DMS79 (cell line): ENCODE measurements around the gene POU1F1.
"Not testable (repeated sequence)": the region's sequence is repeated elsewhere in the genome, so short reads cannot be mapped to it uniquely, and the experiment has no call there.

Experiments
- DNase-seq: peaks from one replicate; lab custom pipeline; 2025; lab: John Stamatoyannopoulos, UW

The POU1F1 gene, protein sequence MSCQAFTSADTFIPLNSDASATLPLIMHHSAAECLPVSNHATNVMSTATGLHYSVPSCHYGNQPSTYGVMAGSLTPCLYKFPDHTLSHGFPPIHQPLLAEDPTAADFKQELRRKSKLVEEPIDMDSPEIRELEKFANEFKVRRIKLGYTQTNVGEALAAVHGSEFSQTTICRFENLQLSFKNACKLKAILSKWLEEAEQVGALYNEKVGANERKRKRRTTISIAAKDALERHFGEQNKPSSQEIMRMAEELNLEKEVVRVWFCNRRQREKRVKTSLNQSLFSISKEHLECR

DNA sequence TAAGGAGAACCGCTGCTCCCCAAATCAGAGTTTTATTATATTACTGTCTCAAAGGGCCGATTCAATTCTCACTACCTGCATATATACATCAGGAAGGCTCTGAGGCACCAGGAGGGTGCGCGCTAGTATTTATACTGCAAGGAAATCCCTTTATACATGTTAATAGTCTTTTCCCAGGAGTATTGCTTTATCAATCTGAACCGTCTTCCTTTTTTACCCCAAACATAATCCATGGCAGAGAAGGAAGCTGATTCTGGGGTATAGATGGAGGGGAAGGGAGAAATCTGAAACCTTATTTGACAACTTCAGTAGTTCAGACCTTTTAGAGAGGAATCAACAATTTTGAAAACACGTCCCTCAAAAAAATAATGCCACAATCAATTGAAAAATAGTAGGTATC lies at the start of gene POU1F1:
TSS of gene POU1F1 (minus strand) at position 101 of the 400 bp plus-strand sequence. CDS start 122 bp downstream, outside the sequence.
- no peak for DNase-seq

DNA sequence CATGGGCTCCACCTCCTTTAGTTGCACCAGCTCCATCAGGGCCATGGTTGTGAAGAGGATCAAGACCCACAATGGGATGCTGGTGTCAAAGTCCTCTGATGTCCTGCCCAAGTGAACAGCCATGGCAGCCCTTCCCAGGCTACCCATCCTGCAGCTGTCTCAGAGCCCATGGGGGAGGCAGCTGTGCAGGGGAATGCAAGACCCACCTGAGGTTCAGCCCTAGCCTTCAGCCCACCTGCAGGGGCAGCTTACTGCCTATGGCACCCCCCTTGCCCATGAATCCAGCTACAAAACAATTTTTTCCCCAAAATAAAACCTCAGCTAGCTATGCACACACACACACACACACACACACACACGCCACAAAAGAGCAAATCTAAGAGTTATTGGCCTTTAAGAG lies 48.2 kb upstream of the POU1F1 start:
- no peak for DNase-seq

DNA sequence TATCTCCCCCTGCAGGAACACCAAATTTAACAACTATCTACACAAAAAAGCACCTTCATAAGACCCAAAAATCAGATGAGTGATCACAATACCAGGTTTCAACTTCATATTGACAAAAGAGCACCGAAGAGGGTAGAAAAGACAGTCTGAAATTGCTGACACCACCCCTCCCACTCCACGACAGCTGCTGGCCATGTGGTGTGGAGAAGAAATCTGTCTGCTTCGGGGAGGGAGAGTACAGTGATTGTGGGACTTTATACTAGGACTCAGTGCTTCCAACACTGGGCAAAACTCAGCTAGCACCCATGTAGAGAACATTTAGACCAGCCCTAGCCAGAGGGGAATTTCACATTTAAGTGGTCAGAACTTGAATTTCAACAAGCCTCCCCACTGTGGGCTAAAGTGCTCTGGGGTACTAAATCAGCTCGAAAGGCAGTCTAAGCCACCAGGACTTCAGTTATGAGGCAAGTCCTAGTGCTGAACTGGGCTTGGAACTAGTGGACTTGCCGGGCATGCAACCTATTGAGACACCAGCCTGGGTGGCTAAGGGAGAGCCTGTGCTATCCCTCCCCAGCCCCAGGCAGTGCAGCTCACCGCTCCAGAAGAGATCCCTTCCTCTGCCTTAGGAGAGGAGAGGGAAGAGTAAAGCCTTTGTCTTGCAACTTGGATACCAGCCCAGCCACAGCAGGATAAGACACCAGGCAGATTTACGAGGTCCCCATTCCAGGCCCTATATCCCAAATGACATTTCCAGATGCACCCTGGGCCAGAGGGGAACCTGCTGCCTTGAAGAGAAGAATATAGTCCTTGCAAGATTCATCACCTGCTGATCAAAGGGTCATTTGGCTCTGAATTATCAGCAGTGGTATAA lies 44.6 kb upstream of the POU1F1 start:
- no peak for DNase-seq

DNA sequence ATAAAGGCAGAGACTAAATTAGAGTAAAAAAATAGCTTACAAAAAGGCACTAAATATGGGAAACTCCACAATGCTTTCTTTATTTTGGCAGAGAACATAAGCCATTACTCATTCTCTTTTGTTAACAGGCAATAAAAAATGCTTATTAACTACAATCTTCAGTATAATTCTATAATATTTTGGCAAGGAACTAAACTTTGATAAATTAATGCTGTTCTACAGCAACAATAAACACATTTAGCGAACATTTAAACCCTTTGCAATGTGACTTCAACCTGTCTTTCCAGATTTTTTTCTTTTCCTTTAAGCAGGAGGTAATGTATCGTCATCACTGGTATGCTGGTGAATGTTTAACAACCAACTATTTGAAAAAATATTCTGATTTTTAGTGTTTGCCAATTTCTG lies 42.2 kb upstream of the POU1F1 start:
- DNase-seq: no peak

DNA sequence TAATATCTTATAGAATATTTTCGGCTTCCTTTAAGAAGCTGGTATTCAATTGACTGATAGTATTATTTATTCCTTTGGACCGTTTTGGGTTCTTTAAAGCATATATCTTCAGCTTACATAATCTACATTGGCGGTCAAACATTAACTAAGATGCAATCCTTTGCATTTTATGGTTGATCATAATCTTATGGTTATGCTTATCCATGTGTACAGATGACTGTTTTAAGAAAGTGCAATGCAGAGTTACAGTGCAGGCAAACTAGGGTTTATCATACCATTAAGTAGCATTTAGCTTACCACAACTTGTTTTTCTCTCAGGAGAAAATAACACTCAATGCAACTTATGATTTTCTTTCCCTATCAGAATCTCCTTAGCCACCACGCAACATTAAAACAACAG lies 41.4 kb upstream of the POU1F1 start:
- no peak for DNase-seq

DNA sequence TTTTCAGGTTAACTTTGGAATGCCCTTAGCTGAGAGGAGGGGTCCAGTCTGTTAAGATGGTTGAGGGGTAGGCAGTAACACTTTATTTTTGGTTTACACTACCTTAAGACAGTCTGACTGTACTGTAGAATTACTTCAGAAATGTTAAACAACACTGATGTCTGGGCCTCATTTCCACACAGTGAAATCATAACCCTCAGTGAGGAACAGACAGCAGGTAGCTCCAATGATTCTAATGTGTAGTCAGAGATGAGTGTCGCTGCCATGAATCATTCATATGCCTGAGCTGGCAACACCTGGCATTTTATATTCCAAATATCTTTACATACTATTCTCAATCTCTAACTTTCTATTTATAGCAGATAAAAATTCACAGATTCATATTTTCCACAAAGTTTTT lies 37.3 kb upstream of the POU1F1 start:
- DNase-seq: no peak

DNA sequence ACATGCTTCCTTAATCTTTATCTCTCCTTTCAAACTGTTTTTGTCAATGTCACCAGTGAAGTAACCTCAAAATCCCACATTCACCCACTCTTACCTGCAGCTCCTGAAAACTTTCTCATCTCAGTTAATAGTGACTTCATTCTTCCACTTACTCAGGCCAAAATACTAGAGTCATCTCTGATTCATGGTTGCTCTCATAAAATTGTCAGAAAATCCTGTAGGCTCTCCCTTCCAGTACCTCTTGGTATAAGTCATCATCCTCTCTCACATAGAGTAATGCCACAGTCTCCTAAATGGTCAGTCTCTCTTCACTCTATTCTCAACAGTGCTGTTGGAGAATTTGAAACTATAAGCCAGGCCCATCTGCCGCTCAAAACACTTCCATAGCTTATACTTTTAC lies 34.9 kb upstream of the POU1F1 start:
- DNase-seq: no peak

DNA sequence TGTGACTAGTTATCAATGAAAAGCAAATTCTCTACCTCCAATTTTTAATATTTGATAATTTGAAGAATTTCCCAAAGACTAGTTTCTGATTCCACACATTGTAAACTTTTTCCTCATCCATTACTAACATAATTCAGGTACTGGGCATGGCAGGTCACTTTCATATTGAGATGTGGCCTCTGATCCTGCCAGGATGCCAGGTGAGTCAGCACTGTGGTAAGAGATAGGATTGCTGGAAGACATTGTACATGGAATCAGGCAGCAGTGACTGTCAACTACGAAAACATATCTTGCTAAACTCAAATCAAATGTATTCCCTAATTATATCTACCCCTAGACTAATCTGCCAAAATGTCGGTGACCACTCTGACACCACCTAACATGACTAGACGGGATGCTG lies 33.2 kb upstream of the POU1F1 start:
- no peak for DNase-seq

DNA sequence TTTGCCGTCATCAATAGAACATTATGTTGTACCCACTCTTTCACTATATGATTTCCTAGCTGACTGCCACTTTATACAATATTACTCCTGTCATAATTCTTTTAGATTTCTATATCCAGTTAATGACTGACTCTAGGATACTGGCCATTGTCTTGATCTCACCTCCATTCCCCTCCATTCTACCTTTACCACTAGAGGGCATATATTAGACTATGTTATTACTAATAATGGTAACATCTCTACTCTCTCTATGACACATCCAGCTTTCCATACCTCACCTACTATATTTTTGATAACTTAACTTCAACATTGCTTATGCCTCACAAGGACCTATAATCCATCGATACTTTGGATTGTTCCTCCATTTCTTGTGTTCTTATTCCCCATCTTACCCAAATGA lies 31.4 kb upstream of the POU1F1 start:
- no peak for DNase-seq

DNA sequence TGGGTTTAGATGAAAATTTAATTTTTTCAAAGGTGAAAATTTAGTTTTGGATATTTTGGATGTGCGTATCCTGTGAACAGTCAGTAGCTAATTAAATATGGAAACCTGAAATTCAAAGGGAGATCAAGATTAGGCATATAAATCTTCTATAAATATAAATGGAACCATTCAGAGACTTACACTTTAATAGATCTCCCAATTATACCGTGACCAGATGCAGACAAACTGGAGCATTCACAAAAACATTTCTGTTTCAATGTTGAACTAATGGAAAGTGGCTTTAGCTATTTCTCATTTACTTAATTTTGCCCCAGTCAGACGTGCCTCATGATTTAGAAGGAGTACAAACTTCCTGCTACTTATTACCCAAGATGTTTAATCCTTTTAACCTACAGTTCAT lies 29.1 kb upstream of the POU1F1 start:
- no peak for DNase-seq

DNA sequence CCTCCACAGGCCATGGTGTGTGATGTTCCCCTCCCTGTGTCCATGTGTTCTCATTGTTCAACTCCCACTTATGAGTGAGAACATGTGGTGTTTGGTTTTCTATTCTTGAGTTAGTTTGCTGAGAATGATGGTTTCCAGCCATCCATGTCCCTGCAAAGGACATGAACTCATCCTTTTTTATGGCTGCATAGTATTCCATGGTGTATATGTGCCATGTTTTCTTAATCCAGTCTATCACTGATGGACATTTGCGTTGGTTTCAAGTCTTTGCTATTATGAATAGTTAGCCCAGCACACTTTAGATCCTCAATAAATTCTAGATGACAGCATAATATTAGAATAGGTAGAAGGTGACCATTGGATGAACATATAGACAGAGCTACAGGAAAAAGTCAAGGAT lies 28.6 kb upstream of the POU1F1 start:
- not testable (repeated sequence) for DNase-seq

DNA sequence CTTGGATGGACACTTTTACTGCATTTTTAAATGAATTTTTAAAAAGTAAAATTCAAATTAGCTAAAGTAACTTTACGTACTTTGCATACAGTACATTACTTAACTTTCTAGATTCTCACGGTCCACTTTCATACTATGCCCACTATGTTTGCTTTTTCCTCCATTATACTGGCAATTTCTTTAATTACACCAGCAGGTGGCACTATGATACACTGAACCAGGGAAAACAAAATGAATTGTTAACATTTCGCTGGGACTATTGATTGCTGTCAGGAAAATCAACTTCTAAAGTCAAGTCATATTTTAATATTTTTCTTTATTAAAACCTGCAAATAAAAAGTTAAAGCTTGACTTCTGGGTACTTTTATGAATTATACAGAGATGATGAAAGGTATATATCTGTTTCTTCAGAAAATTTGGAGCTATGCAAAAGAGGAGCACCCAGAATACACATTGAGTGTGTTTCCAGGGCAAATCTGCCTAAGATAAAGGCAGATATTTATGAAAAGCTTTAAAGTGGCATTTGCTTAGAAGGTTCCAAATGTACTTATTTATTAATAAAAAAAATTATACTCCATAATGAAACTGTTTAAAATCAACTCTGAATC lies 21.8 kb upstream of the POU1F1 start:
- DNase-seq: no peak

DNA sequence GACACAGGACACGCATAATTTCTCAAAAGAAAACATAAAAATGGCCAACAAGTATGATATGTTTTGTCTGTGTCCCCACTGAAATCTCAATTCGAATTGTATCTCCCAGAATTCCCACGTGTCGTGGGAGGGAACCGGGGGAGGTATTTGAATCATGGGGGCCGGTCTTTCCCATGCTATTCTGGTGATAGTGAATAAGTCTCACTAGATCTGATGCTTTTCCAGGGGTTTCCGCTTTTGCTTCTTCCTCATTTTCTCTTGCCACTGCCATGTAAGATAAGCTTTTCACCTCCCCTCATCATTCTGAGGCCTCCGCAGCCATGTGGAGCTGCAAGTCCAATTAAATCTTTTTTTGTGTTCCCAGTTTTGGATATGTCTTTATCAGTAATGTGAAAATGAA lies 12.1 kb upstream of the POU1F1 start:
- no peak for DNase-seq

DNA sequence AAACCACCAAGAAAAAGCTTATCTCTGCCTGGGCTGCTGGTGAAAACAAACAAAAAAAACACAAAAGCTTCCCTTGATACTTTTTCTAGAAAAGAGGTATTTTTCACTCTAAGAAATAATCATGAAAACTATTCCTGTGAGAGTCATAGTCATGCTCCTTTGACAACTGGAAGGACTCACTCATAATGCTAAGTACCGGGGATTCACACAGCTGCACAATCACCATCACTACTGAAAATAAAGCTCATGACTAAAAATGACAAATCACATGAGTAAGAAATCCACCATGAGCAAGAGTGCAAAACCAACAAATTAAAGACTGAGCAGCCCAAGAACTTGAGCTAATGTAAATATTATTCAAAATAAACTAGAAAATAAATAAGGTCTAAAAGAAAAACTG lies 10.6 kb upstream of the POU1F1 start:
- DNase-seq: no peak

DNA sequence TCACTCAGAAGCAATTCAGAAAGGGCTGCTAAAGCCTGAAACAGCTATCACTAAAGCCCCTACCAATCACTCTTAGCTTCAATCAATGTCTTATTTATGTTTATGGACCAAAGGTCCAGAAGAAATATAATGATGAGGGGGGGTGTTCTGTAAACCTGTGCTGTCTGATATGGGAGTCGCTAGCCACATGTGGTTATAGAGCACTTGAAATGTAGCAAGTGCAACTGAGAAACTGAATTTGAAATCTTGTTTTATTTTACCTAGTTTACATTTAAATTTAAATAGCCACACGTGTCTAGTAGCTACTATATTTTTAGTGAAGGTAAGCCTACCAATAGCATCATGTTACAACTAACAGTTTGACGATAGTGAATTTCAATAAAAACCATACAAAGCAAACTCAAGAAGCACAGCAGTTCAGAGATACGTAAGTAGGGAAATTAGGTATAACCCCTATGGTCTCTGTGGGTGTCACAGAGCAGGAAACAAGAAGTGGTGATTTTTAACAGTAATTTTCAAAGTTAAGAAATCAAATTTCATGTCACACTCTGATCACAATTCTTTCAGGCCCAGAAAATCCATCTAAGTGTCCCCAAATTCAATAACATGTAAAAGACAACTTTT lies 3.6 kb downstream of the POU1F1 start:
- no peak for DNase-seq

DNA sequence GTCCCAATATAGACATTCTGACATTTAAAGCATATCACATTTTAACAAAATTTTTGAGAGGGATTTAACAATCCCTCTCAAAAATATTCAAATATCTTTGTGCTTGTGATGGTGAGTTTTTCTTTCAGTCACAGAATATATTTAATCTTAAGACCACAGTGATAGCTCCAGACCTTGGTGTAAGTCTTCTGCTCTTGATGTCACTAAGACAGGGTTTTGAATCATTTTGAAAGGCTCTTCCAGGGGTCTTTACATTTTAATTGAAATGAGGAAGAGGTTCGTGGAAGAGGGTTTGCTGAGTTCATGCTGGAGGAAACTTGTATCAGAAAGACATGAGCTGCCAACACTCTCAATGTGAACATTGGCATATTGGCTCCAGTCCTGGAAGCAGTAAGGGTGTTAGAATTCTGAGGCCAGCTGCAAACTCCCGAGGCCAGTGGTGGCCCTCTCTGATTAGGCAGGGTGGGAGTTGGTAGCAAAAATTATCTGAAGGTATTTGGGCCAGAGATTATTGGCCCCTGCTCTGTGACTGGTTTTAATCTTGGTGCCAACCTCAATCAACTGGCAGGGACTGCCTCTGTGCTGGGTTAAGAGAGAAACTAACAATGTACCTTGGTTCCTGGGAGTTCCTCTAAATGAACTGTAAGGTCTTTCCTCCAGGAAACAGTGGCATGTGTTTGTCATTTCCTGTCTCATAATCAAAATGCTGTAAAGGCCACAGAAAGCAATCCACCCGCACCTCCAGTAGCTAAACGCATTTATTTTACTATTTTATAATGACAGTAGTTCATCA lies 5.3 kb downstream of the POU1F1 start:
- no peak for DNase-seq

DNA sequence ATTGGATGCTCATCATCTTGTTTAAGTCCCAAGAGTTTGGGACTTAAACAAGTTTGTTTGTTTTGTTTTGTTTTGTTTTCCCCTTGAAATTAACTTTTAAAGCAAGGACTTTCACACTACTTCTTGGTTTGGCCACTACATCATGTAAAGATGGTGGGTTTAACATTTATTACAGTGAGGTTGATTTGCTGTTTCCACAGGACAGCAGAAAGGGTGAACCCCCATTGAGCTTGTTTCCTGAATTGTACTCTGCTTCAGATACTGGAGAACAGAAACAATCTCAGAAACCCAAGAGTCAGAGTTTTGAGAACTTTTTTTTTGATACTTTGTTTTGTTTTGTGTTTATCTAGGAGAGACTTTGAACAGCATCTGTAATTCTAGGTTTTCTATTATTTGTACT lies 6.7 kb downstream of the POU1F1 start:
- no peak for DNase-seq

DNA sequence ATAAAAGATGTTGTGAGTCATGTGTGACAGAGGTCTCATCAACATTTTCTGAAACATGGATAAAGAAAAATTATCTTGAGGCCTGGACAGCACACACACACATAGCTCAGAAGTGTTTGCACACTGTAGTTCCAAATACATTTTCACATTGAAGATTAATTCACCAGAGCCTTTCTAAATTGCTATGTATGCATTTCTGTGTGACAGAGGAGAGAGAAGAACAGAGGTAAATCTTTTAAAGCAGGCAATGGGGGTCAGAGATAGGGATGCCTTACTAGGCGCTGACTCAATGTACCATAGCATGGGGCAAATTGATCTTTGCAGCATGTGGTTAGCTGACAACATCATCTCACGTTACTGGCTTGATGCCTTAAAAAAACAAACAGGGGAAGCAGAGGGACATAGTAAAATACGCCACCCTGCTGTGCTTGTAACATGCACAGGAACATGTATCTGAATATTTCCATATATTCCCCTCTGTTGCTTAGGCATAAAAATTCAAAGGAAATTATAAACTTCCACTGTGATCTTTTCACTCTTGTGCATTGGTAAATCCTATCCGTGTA lies 7.7 kb downstream of the POU1F1 start:
- DNase-seq: no peak

DNA sequence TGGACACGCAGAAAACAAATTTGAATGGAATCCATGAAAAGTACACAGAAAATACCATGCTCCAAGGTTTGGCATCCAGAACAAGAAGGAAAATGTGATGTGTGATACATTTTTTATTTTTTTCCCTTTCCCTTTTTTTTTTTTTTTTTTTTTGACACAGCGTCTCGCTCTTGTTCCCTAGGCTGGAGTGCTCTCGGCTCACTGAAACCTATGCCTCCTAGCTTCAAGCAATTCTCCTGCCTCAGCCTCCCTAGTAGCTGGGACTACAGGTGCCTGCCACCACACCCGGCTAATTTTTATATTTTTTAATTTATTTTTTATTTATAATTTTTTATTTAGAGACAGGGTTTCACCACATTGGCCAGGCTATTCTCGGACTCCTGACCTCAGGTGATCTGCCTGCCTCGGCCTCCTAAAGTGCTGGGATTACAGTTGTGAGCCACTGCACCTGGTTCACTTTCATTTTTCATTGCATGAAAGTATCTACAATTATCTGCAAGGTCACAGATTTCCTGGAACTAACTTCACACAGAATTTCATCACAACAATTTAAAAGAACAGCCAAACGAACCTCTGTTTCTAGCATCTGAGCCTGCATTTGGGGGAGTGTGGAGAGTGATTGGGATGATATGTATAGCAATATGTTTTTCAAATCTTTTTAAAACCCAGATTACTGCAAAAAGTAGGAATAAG lies 8.3 kb downstream of the POU1F1 start:
- no peak for DNase-seq

DNA sequence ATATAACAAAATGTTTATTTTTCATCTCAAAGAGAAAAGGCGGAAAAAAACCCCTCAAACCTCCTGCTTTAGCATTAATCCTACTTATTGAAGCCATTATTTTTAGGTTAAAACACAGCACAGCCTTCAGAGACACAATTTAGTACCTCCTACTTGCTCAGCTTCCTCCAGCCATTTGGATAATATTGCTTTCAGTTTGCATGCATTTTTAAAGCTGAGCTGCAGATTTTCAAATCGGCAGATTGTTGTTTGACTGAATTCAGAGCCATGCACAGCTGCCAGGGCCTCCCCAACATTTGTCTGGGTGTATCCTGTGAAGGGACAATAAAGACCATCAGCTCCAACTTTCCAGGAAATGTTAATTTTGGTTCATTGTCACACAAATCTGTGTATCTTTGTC lies 14.5 kb downstream of the POU1F1 start:
- DNase-seq: no peak

DNA sequence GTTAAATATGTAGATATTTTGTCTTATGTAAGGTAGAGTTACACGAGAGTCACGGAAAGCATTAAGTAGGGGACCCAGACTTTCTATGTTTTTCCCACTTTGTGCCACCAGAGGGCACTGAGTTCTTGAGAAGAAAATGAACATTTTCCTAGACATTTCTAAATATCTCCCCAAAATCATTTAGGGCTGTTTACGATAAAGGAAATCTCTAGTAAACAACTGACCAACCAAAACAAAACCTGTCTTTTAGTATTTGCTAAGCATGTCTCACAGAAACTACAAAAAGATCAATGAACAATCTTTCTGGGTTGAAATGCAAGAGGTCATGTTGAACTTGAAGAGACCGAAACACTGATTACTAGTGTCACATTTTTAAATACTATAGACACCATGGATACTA lies 16.1 kb downstream of the POU1F1 start:
- DNase-seq: no peak
